Neuronal stem cell (in vitro differentiated cells): ENCODE data around the gene TNIK.

Experiments used
- DNase-seq: peaks from one replicate; pipeline ENCODE4 v3.0.0-alpha.2; 2013; ENCODE audit warnings: low spot score
- H2AFZ ChIP-seq: one replicate; pipeline ENCODE4 v1.6.1; 2013; ENCODE audit warnings: mild to moderate bottlenecking, low read length, inconsistent platforms
- H2AK5ac ChIP-seq: 2 replicates; pipeline ENCODE4 v1.6.1; 2013; ENCODE audit warnings: low read depth, mild to moderate bottlenecking, inconsistent platforms, low read length, moderate library complexity, mixed read lengths
- H2BK120ac ChIP-seq: 2 replicates; pipeline ENCODE4 v1.6.1; 2013; ENCODE audit warnings: low read depth, mild to moderate bottlenecking, inconsistent platforms, low read length, moderate library complexity, mixed read lengths
- H2BK12ac ChIP-seq: one replicate; pipeline ENCODE4 v1.6.1; 2013; ENCODE audit warnings: low read length, inconsistent platforms
- H2BK15ac ChIP-seq: 2 replicates; pipeline ENCODE4 v1.6.1; 2013; ENCODE audit warnings: mild to moderate bottlenecking, low read length, inconsistent platforms, mixed read lengths
- H2BK5ac ChIP-seq: one replicate; pipeline ENCODE4 v1.6.1; 2013; ENCODE audit warnings: inconsistent platforms, mild to moderate bottlenecking, low read length, moderate library complexity
- H3K14ac ChIP-seq: one replicate; pipeline ENCODE4 v1.6.1; 2013; ENCODE audit warnings: low read length, inconsistent platforms
- H3K18ac ChIP-seq: 2 replicates; pipeline ENCODE4 v1.6.1; 2013; ENCODE audit warnings: low read length, inconsistent platforms
- H3K23ac ChIP-seq: 2 replicates; pipeline ENCODE4 v1.6.1; 2013; ENCODE audit warnings: low read depth, mild to moderate bottlenecking, mixed read lengths, low read length, inconsistent platforms; ENCODE audit not compliant: poor library complexity
- H3K27ac ChIP-seq: replicated peaks from 3 replicates; pipeline ENCODE4 v1.5.1; 2013; ENCODE audit warnings: low read length, inconsistent platforms
- H3K27me3 ChIP-seq, 3 experiments: 2 replicates each; pipeline ENCODE4 v1.6.1; 2013; ENCODE audit warnings: low read length in 3 of 3, mild to moderate bottlenecking in 2 of 3, inconsistent platforms in 1 of 3, low read depth in 1 of 3, mixed read lengths in 1 of 3, moderate library complexity in 1 of 3; ENCODE audit not compliant: control insufficient read depth in 3 of 3, insufficient read depth in 3 of 3
- H3K36me3 ChIP-seq, 2 donors: replicated peaks in 1 of 2; 2 replicates each; pipeline ENCODE4 v1.6.1; 2013; ENCODE audit warnings: low read length in 2 of 2; ENCODE audit not compliant: control insufficient read depth in 2 of 2, insufficient read depth in 2 of 2
- H3K4ac ChIP-seq: 2 replicates; pipeline ENCODE4 v1.6.1; 2013; ENCODE audit warnings: inconsistent platforms, mild to moderate bottlenecking, low read length, moderate library complexity
- H3K4me1 ChIP-seq, 2 donors: 1 replicate in 1 of 2; 2 replicates in 1 of 2; pipeline ENCODE4 v1.6.1; 2013; ENCODE audit warnings: low read length in 2 of 2, low read depth in 1 of 2; ENCODE audit not compliant: control insufficient read depth in 2 of 2, insufficient read depth in 1 of 2
- H3K4me2 ChIP-seq: one replicate; pipeline ENCODE4 v1.6.1; 2013; ENCODE audit warnings: mild to moderate bottlenecking, low read length, inconsistent platforms; ENCODE audit not compliant: insufficient read depth, poor library complexity, severe bottlenecking
- H3K4me3 ChIP-seq, 2 donors: 2 replicates each; pipeline ENCODE4 v1.5.1; 2013; ENCODE audit warnings: low read length in 2 of 2, mild to moderate bottlenecking in 2 of 2, inconsistent platforms in 1 of 2, moderate library complexity in 1 of 2
- H3K79me1 ChIP-seq: one replicate; pipeline ENCODE4 v1.6.1; 2013; ENCODE audit warnings: low read depth, mild to moderate bottlenecking, inconsistent platforms, low read length, moderate library complexity
- H3K9ac ChIP-seq: one replicate; pipeline ENCODE4 v1.6.1; 2013; ENCODE audit warnings: mild to moderate bottlenecking, low read depth, low read length, inconsistent platforms; ENCODE audit not compliant: poor library complexity
- H3K9me3 ChIP-seq, 2 donors: replicated peaks in 1 of 2; 2 replicates each; pipeline versions ENCODE3 to v1.6.1; 2013; ENCODE audit warnings: low read length in 2 of 2, mild to moderate bottlenecking in 2 of 2, inconsistent platforms in 1 of 2, low read depth in 1 of 2, mixed read lengths in 1 of 2, moderate library complexity in 1 of 2; ENCODE audit not compliant: control insufficient read depth in 2 of 2, insufficient read depth in 1 of 2
- H4K8ac ChIP-seq: one replicate; pipeline ENCODE4 v1.6.1; 2013; ENCODE audit warnings: low read depth, mild to moderate bottlenecking, inconsistent platforms, low read length, moderate library complexity
- H4K91ac ChIP-seq: one replicate; pipeline ENCODE4 v1.6.1; 2013; ENCODE audit warnings: low read length, low read depth, mild to moderate bottlenecking, inconsistent platforms; ENCODE audit not compliant: poor library complexity
- WGBS, 2 donors: extraction: QIAGEN DNeasy Blood & Tissue Kit; methylation state at CpG; one replicate each; pipeline ENCODE4 v1.1.7; 2013; ENCODE audit warnings: missing lambda C conversion rate in 2 of 2, mixed read lengths in 1 of 2; ENCODE audit not compliant: insufficient read length in 2 of 2, insufficient replicate concordance in 1 of 2; ENCODE audit errors: extremely low coverage in 2 of 2; 5-methylcytosine and 5-hydroxymethylcytosine counted together

Gene TNIK

DNA sequence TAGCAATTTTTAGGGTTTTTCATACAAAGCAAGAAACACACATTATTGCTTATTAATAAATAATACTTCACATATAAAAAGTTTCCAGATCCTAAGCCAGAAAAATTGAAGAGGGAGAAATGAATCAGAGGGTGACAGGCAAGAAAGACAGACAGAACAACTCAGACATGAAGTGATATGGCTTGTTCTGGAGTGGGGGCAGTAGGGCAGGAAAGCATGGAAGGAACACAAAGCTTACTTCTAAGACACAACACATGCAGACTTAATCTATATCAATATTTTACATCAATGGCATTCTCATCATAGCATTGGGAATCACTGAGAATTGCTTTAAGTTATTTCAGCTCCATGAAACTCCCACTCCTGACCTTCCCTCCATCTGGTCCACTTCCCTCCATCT lies 24.4 kb downstream of the TNIK start:
- Histone ChIP-seq H3K9ac (no peak overlapping the region), H3K79me1 (no peaks in the 10 kb centered on the region), H3K27me3 (no peaks in the 10 kb centered on the region), H2AFZ (no peak overlapping the region), H3K27ac (no peak overlapping the region), H4K91ac (no peak overlapping the region), H3K4ac (no peak overlapping the region), H2BK5ac (no peak overlapping the region), H4K8ac (no peak overlapping the region), H2AK5ac (no peak overlapping the region), H2BK120ac (no peak overlapping the region), H3K36me3 (no peaks in the 10 kb centered on the region), H3K4me1 (no peaks in the 10 kb centered on the region), H3K4me2 (no peak overlapping the region), H3K9me3 (peaks cover 0 to 15% of the 10 kb centered on the region in 2 donors), H2BK12ac (no peak overlapping the region), H3K4me3 (no peak overlapping the region), H3K18ac (no peak overlapping the region), H2BK15ac (no peak overlapping the region), H3K14ac (no peak overlapping the region), H3K23ac (no peak overlapping the region)
- no peak for DNase-seq

DNA sequence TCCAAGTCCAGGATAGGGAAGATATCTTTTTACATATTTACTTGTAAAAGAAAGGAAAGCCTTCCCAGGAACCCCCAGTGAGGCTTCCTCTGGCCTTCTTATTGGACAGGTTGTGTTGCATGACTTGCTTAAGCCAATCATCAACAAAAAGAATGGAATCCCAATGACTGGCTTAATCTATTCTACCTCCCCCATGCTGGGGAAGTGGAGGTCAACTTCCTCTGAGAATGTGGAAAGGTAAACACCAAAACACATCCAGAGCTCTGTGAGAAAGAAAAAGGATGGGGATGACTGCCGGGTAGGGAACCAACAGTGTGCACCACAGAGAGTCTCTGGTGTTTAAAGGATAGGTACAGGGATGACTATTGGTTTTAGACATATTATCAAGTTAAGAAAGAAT lies 25.1 kb downstream of the TNIK start:
- H3K9me3 ChIP-seq: peaks cover 0 to 15% of the 10 kb centered on the region in 2 donors

DNA sequence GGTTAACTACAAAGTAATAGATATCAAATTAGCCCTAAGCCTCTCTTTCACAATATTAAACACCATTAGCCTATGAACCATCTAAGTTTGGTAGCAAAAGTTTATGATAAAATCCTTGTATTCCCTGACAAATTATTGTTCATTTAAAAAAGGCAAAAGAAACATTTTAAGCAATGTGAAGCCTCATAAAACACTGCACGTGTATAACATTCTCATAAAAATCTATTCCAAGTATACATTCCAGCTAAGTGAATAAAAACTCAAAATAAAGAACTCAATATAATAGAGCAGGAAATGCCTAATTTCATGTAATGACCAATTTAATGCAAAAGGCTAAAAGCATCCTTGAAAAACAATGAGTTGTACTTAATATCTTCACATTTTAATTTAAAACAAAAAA lies 27.7 kb downstream of the TNIK start:
- no peak overlapping the region for H3K18ac ChIP-seq
- H3K9ac ChIP-seq: no peak overlapping the region
- no peak overlapping the region for H2BK5ac ChIP-seq
- DNase-seq: no peak
- H3K4me2 ChIP-seq: no peak overlapping the region
- no peaks in the 10 kb centered on the region for H3K27me3 ChIP-seq
- WGBS, 2 donors: no CpG with 5 or more reads among the region's 1 CpG
- H3K27ac ChIP-seq: no peak overlapping the region
- H3K36me3 ChIP-seq: no peaks in the 10 kb centered on the region
- H2BK12ac ChIP-seq: no peak overlapping the region
- no peak overlapping the region for H4K91ac ChIP-seq
- no peak overlapping the region for H2BK120ac ChIP-seq
- no peak overlapping the region for H2AK5ac ChIP-seq
- no peak overlapping the region for H3K4ac ChIP-seq
- H3K23ac ChIP-seq: no peak overlapping the region
- H4K8ac ChIP-seq: no peak overlapping the region
- H3K4me3 ChIP-seq: no peak overlapping the region
- H3K9me3 ChIP-seq: peaks cover 0 to 15% of the 10 kb centered on the region in 2 donors
- H2BK15ac ChIP-seq: no peak overlapping the region
- H3K4me1 ChIP-seq: peaks cover 14 to 19% of the 10 kb centered on the region in 2 donors
- no peak overlapping the region for H3K14ac ChIP-seq
- H3K79me1 ChIP-seq: no peaks in the 10 kb centered on the region
- H2AFZ ChIP-seq: no peak overlapping the region

More for the DNA sequence above, 25.1 kb downstream of the TNIK start:
- Histone ChIP-seq H3K4me3 (no peak overlapping the region), H3K9ac (no peak overlapping the region), H3K23ac (no peak overlapping the region), H3K14ac (no peak overlapping the region), H2AFZ (no peak overlapping the region), H3K18ac (no peak overlapping the region), H2BK5ac (no peak overlapping the region), H3K27ac (no peak overlapping the region), H4K8ac (no peak overlapping the region), H3K36me3 (no peaks in the 10 kb centered on the region), H3K4me2 (no peak overlapping the region), H2BK12ac (no peak overlapping the region), H3K4me1 (no peaks in the 10 kb centered on the region), H2BK120ac (no peak overlapping the region), H4K91ac (no peak overlapping the region), H2BK15ac (no peak overlapping the region), H3K79me1 (no peaks in the 10 kb centered on the region), H3K4ac (no peak overlapping the region), H2AK5ac (no peak overlapping the region), H3K27me3 (no peaks in the 10 kb centered on the region)
- DNase-seq: no peak
- no CpG with 5 or more reads among the region's 1 CpG for WGBS, 2 donors

DNA sequence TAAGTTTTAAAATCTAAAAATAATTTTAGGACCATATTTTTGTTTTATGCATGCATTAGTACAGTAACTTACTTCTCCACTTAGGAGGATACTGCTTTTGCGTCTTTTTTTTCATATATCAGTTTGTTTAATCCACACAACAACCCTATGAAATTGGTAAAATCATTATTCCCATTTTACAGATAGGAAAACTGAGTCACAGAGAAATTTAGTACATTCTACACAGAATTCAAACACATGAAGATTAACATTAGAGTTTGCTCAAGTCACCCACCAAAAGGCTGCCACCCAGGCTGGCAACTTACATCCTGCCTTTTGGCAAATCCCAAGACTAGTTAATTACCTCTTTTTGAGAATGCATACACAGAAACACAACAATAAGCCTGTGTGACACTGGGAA lies 28.7 kb downstream of the TNIK start:
- Histone ChIP-seq H3K4ac (no peak overlapping the region), H3K79me1 (no peaks in the 10 kb centered on the region), H2BK120ac (no peak overlapping the region), H3K14ac (no peak overlapping the region), H2BK15ac (no peak overlapping the region), H3K23ac (no peak overlapping the region), H3K18ac (no peak overlapping the region), H2BK5ac (no peak overlapping the region), H2AK5ac (no peak overlapping the region), H3K4me1 (peaks cover 14 to 19% of the 10 kb centered on the region in 2 donors), H2BK12ac (no peak overlapping the region), H3K4me2 (no peak overlapping the region), H3K27ac (no peak overlapping the region), H3K9me3 (peaks cover 0 to 17% of the 10 kb centered on the region in 2 donors), H3K9ac (no peak overlapping the region), H2AFZ (no peak overlapping the region), H3K4me3 (no peak overlapping the region), H4K8ac (no peak overlapping the region), H4K91ac (no peak overlapping the region), H3K27me3 (no peaks in the 10 kb centered on the region), H3K36me3 (no peaks in the 10 kb centered on the region)
- WGBS, 2 donors: no CpG with 5 or more reads among the region's 1 CpG
- no peak for DNase-seq
